GM23338 (cell line): ENCODE data around the gene LAPTM5. TPM values are rescaled to one million over a fixed set of nuclear protein-coding genes. Genes with fewer than 3 reads are reported as not detected.

Experiments
- ATAC-seq: fragments of 200-7000 bp; cut with Tn5 transposase; 3 replicates; pipeline ENCODE4 v1.9.1; 2020
- DNase-seq: peaks from one replicate; pipeline ENCODE4 v3.0.0-alpha.2; 2015; ENCODE audit warnings: low spot score
- H2AFZ ChIP-seq: fragments of 200-600 bp; sonication (generic); 2 replicates; pipeline ENCODE4 v1.8.0; 2016; ENCODE audit warnings: antibody characterized with exemption, mild to moderate bottlenecking, moderate library complexity
- H3F3A ChIP-seq: fragments of 200-600 bp; sonication (generic); replicated peaks from 2 replicates; pipeline ENCODE4 v1.8.0; 2017; ENCODE audit warnings: antibody characterized with exemption, mixed run types, low read depth
- H3K27ac ChIP-seq: fragments of 200-600 bp; sonication (generic); 2 replicates; pipeline ENCODE4 v1.6.1; 2016; ENCODE audit warnings: low read depth
- H3K27me3 ChIP-seq: fragments of 200-600 bp; sonication (generic); 2 replicates; pipeline ENCODE4 v1.8.0; 2016; ENCODE audit warnings: mild to moderate bottlenecking, mixed run types, moderate library complexity; ENCODE audit not compliant: insufficient read depth
- H3K36me3 ChIP-seq: fragments of 200-600 bp; sonication (generic); 2 replicates; pipeline ENCODE4 v1.8.0; 2016; ENCODE audit warnings: mild to moderate bottlenecking; ENCODE audit not compliant: insufficient read depth
- H3K4me1 ChIP-seq: fragments of 200-600 bp; sonication (generic); 2 replicates; pipeline ENCODE4 v1.8.0; 2016; ENCODE audit warnings: mild to moderate bottlenecking, moderate library complexity; ENCODE audit not compliant: insufficient read depth
- H3K4me2 ChIP-seq: fragments of 200-600 bp; sonication (generic); 2 replicates; pipeline ENCODE4 v1.7.1; 2017; ENCODE audit warnings: mixed run types
- H3K4me3 ChIP-seq: fragments of 200-600 bp; sonication (generic); 2 replicates; pipeline ENCODE4 v1.6.1; 2016; ENCODE audit warnings: mixed run types
- H3K79me2 ChIP-seq: fragments of 200-600 bp; sonication (generic); replicated peaks from 2 replicates; pipeline ENCODE4 v1.8.0; 2017; ENCODE audit warnings: mild to moderate bottlenecking; ENCODE audit not compliant: insufficient read depth
- H3K9me2 ChIP-seq: fragments of 200-600 bp; sonication (generic); 2 replicates; pipeline ENCODE4 v1.8.0; 2017; ENCODE audit not compliant: insufficient read depth
- H4K20me1 ChIP-seq: fragments of 200-600 bp; sonication (generic); replicated peaks from 2 replicates; pipeline ENCODE4 v1.8.0; 2017; ENCODE audit warnings: mild to moderate bottlenecking; ENCODE audit not compliant: insufficient read depth
- H3K27ac Mint-ChIP-seq: 2 replicates; pipeline ENCODE4 v1.8.0; 2020; ENCODE audit warnings: inconsistent platforms, mild to moderate bottlenecking, moderate library complexity, mixed read lengths
- H3K27me3 Mint-ChIP-seq: 3 replicates; pipeline ENCODE4 v1.8.0; 2022; ENCODE audit warnings: low read depth, mild to moderate bottlenecking, moderate library complexity, mixed read lengths, inconsistent platforms; ENCODE audit not compliant: insufficient read depth, poor library complexity
- H3K36me3 Mint-ChIP-seq: 3 replicates; pipeline ENCODE4 v1.8.0; 2021; ENCODE audit warnings: low read depth, mild to moderate bottlenecking, inconsistent platforms, moderate library complexity, mixed read lengths
- H3K4me1 Mint-ChIP-seq: 3 replicates; pipeline ENCODE4 v1.8.0; 2020; ENCODE audit warnings: mild to moderate bottlenecking, inconsistent platforms, mixed read lengths
- H3K4me3 Mint-ChIP-seq: 3 replicates; pipeline ENCODE4 v1.8.0; 2021; ENCODE audit warnings: moderate library complexity, mild to moderate bottlenecking, inconsistent platforms, mixed read lengths
- H3K9me3 Mint-ChIP-seq: 3 replicates; pipeline ENCODE4 v1.8.0; 2020; ENCODE audit warnings: moderate library complexity, mild to moderate bottlenecking, inconsistent platforms, mixed read lengths
- CREB1 ChIP-seq: fragments of 250-450 bp; sonication (Bioruptor Pico); IDR thresholded peaks from 2 replicates; pipeline ENCODE4 v1.5.0; 2020; ENCODE audit warnings: low read depth, mild to moderate bottlenecking, moderate library complexity
- EZH2 ChIP-seq: fragments of 200-600 bp; sonication (generic); IDR thresholded peaks from one replicate; pipeline ENCODE4 v1.8.0; 2017; ENCODE audit warnings: antibody characterized with exemption, mild to moderate bottlenecking, low read depth; ENCODE audit not compliant: unreplicated experiment
- EZH2phosphoT487 ChIP-seq: fragments of 200-600 bp; sonication (generic); IDR thresholded peaks from one replicate; pipeline ENCODE4 v1.8.1; 2018; ENCODE audit warnings: antibody characterized with exemption; ENCODE audit not compliant: unreplicated experiment
- JUNB ChIP-seq: IDR thresholded peaks from one replicate; pipeline ENCODE4 v1.6.1; 2016; ENCODE audit warnings: antibody characterized with exemption; ENCODE audit not compliant: unreplicated experiment
- NANOG ChIP-seq: IDR thresholded peaks from 2 replicates; pipeline ENCODE4 v1.6.1; 2016; ENCODE audit warnings: antibody characterized with exemption, borderline replicate concordance
- POLR2AphosphoS5 ChIP-seq: IDR thresholded peaks from 2 replicates; pipeline ENCODE4 v1.6.1; 2016; ENCODE audit warnings: antibody characterized with exemption, low read depth
- polyA plus RNA-seq: library from polyadenylated mRNA; unstranded; fragments of >200 nt; fragmentation: Nextera tagmentation; extraction: Ambion mirVana; gene quantifications from 2 replicates; pipeline ENCODE4 v1.2.1, GENCODE V29; 2016
- total RNA-seq: library from RNA; depleted of rRNA; stranded (reverse); fragments of >200 nt; shearing (Covaris generic); gene quantifications from 2 replicates; pipeline ENCODE4 v1.2.3, GENCODE V29; 2014
- TF ChIP-seq, protein P1 (sequence below): fragments of 250-450 bp; sonication (Bioruptor Pico); IDR thresholded peaks from 2 replicates; pipeline ENCODE4 v1.5.0; 2020; ENCODE audit warnings: mild to moderate bottlenecking, moderate library complexity
- TF ChIP-seq, protein P2 (sequence below): IDR thresholded peaks from one replicate; pipeline ENCODE4 v1.6.1; 2018; ENCODE audit warnings: antibody characterized with exemption; ENCODE audit not compliant: unreplicated experiment
- TF ChIP-seq, protein P3 (sequence below), 2 experiments: fragments of 200-600 bp in 1 of 2; sonication (generic) in 1 of 2; conservative IDR thresholded peaks; 2 replicates each; pipeline versions ENCODE4 v1.5.1 to v1.6.1; 2016 to 2017; ENCODE audit warnings: antibody characterized with exemption in 2 of 2, low read depth in 2 of 2, mild to moderate bottlenecking in 2 of 2, moderate library complexity in 1 of 2

Gene LAPTM5
- total and polyA plus RNA-seq, 2 experiments from 2014 or later = 0.21 TPM; not detected in 1

DNA sequence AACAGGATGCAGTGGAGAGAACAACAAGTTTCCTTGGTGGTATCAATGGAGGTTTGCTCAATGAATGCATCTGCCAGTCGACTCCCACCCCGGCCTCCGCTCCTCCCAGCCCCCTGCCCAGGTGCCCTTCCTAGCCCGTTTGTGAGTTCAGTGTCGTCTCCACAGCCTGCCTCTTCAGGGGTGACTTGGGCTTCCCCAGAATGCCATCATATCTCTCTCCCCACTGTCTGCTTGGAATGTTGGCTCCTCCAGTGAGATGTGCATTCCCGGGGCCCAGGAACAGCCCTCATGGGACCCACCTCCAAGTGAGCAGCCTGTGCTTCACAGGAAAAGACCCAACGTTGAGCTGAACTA lies 64.6 kb downstream of the LAPTM5 start:
- no peak overlapping the region for H3K27ac ChIP-seq
- Mint-ChIP-seq H3K27me3 (peaks cover under 1% of the 10 kb centered on the region), H3K9me3 (no peaks in the 10 kb centered on the region), H3K27ac (no peak overlapping the region), H3K4me1 (peaks cover 32% of the 10 kb centered on the region), H3K36me3 (no peaks in the 10 kb centered on the region), H3K4me3 (no peak overlapping the region)
- TF ChIP-seq, protein P1, sequence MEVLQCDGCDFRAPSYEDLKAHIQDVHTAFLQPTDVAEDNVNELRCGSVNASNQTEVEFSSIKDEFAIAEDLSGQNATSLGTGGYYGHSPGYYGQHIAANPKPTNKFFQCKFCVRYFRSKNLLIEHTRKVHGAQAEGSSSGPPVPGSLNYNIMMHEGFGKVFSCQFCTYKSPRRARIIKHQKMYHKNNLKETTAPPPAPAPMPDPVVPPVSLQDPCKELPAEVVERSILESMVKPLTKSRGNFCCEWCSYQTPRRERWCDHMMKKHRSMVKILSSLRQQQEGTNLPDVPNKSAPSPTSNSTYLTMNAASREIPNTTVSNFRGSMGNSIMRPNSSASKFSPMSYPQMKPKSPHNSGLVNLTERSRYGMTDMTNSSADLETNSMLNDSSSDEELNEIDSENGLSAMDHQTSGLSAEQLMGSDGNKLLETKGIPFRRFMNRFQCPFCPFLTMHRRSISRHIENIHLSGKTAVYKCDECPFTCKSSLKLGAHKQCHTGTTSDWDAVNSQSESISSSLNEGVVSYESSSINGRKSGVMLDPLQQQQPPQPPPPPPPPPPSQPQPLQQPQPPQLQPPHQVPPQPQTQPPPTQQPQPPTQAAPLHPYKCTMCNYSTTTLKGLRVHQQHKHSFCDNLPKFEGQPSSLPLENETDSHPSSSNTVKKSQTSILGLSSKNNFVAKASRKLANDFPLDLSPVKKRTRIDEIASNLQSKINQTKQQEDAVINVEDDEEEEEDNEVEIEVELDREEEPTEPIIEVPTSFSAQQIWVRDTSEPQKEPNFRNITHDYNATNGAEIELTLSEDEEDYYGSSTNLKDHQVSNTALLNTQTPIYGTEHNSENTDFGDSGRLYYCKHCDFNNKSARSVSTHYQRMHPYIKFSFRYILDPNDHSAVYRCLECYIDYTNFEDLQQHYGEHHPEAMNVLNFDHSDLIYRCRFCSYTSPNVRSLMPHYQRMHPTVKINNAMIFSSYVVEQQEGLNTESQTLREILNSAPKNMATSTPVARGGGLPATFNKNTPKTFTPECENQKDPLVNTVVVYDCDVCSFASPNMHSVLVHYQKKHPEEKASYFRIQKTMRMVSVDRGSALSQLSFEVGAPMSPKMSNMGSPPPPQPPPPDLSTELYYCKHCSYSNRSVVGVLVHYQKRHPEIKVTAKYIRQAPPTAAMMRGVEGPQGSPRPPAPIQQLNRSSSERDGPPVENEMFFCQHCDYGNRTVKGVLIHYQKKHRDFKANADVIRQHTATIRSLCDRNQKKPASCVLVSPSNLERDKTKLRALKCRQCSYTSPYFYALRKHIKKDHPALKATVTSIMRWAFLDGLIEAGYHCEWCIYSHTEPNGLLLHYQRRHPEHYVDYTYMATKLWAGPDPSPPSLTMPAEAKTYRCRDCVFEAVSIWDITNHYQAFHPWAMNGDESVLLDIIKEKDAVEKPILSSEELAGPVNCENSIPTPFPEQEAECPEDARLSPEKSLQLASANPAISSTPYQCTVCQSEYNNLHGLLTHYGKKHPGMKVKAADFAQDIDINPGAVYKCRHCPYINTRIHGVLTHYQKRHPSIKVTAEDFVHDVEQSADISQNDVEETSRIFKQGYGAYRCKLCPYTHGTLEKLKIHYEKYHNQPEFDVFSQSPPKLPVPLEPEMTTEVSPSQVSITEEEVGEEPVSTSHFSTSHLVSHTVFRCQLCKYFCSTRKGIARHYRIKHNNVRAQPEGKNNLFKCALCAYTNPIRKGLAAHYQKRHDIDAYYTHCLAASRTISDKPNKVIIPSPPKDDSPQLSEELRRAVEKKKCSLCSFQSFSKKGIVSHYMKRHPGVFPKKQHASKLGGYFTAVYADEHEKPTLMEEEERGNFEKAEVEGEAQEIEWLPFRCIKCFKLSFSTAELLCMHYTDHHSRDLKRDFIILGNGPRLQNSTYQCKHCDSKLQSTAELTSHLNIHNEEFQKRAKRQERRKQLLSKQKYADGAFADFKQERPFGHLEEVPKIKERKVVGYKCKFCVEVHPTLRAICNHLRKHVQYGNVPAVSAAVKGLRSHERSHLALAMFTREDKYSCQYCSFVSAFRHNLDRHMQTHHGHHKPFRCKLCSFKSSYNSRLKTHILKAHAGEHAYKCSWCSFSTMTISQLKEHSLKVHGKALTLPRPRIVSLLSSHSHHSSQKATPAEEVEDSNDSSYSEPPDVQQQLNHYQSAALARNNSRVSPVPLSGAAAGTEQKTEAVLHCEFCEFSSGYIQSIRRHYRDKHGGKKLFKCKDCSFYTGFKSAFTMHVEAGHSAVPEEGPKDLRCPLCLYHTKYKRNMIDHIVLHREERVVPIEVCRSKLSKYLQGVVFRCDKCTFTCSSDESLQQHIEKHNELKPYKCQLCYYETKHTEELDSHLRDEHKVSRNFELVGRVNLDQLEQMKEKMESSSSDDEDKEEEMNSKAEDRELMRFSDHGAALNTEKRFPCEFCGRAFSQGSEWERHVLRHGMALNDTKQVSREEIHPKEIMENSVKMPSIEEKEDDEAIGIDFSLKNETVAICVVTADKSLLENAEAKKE (CRISPR knock-in tag) = no peak
- TF ChIP-seq, protein P2, sequence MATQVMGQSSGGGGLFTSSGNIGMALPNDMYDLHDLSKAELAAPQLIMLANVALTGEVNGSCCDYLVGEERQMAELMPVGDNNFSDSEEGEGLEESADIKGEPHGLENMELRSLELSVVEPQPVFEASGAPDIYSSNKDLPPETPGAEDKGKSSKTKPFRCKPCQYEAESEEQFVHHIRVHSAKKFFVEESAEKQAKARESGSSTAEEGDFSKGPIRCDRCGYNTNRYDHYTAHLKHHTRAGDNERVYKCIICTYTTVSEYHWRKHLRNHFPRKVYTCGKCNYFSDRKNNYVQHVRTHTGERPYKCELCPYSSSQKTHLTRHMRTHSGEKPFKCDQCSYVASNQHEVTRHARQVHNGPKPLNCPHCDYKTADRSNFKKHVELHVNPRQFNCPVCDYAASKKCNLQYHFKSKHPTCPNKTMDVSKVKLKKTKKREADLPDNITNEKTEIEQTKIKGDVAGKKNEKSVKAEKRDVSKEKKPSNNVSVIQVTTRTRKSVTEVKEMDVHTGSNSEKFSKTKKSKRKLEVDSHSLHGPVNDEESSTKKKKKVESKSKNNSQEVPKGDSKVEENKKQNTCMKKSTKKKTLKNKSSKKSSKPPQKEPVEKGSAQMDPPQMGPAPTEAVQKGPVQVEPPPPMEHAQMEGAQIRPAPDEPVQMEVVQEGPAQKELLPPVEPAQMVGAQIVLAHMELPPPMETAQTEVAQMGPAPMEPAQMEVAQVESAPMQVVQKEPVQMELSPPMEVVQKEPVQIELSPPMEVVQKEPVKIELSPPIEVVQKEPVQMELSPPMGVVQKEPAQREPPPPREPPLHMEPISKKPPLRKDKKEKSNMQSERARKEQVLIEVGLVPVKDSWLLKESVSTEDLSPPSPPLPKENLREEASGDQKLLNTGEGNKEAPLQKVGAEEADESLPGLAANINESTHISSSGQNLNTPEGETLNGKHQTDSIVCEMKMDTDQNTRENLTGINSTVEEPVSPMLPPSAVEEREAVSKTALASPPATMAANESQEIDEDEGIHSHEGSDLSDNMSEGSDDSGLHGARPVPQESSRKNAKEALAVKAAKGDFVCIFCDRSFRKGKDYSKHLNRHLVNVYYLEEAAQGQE = no peak
- TF ChIP-seq CREB1 (CRISPR knock-in tag) = no peak
- TF ChIP-seq JUNB = no peak
- TF ChIP-seq NANOG = no peak
- no peak for TF ChIP-seq EZH2
- no peak for TF ChIP-seq EZH2phosphoT487
- TF ChIP-seq, protein P3, sequence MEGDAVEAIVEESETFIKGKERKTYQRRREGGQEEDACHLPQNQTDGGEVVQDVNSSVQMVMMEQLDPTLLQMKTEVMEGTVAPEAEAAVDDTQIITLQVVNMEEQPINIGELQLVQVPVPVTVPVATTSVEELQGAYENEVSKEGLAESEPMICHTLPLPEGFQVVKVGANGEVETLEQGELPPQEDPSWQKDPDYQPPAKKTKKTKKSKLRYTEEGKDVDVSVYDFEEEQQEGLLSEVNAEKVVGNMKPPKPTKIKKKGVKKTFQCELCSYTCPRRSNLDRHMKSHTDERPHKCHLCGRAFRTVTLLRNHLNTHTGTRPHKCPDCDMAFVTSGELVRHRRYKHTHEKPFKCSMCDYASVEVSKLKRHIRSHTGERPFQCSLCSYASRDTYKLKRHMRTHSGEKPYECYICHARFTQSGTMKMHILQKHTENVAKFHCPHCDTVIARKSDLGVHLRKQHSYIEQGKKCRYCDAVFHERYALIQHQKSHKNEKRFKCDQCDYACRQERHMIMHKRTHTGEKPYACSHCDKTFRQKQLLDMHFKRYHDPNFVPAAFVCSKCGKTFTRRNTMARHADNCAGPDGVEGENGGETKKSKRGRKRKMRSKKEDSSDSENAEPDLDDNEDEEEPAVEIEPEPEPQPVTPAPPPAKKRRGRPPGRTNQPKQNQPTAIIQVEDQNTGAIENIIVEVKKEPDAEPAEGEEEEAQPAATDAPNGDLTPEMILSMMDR (conservative IDR thresholded peaks at IDR 0.05; ENCODE audit: low read depth in 2 of 2) = no peak
- no peak for TF ChIP-seq POLR2AphosphoS5
- H4K20me1 ChIP-seq = no peaks in the 10 kb centered on the region
- peaks cover 16% of the 10 kb centered on the region; the same call in 1 of the 2 replicates for H3K4me1 ChIP-seq
- DNase-seq = no peak
- H3K36me3 ChIP-seq = no peaks in the 10 kb centered on the region
- H3K79me2 ChIP-seq = no peaks in the 10 kb centered on the region
- no peak for ATAC-seq
- no peaks in the 10 kb centered on the region for H3F3A ChIP-seq
- H3K27me3 ChIP-seq = no peaks in the 10 kb centered on the region
- no peaks in the 10 kb centered on the region for H3K9me2 ChIP-seq
- no peak overlapping the region for H3K4me3 ChIP-seq
- H3K4me2 ChIP-seq = no peak overlapping the region
- H2AFZ ChIP-seq = no peak overlapping the region
